ENCODE data around the gene CCDC85B. TPM values are rescaled to one million over a fixed set of nuclear protein-coding genes. Genes with fewer than 3 reads are reported as not detected.

The CCDC85B gene
- total and polyA plus RNA-seq, 2 of the 13 experiments (the other 11 are each of a cell fraction or from before 2014, with no cell fraction given) = 8.2 to 19.5 TPM

DNA sequence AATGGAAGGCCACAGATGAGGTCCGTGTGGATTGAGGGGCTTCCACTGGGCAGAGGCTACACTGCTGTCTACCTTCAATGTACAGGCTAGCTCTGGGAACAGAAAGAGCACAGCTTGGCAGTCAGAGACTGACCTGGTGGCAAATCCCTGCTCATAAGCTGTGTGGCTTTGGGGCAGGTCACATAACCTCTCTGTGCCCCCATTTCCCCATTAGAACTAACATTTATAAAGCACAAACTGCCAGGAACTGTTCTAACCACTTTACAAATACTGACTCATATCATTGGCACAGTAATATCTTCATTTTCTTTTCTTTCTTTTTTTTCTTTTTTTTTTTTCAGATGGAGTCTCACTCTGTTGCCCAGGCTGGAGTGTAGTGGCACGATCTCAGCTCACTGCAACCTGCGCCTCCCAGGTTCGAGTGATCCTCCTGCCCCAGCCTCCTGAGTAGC is 6.6 kb downstream of the CCDC85B start:
- H3K27ac ChIP-seq (ENCODE audit: extremely low read length, insufficient read depth, low read length) = no peak overlapping the region
- H2AFZ ChIP-seq (ENCODE audit: low read length) = no peak overlapping the region
- peaks cover 53% of the 10 kb centered on the region for H3K4me1 ChIP-seq (ENCODE audit: insufficient read depth, low read length)
- no peaks in the 10 kb centered on the region for H3K9me3 ChIP-seq (ENCODE audit: low read length)
- in situ Hi-C loops (cut with HindIII; ENCODE audit: extremely low pct_ligation_motif_present, low pct_unique_long_range_greater_than_20kb) (no loop called here), intact Hi-C loops (cut with micrococcal nuclease; ENCODE audit: unreplicated experiment) (no loop called here)
- H3K4me3 ChIP-seq (replicated peaks in 1 of 3; ENCODE audit: insufficient read depth in 1 of 3, low read depth in 2 of 3, low read length in 3 of 3) = no peak overlapping the region
- H3K79me2 ChIP-seq (ENCODE audit: insufficient read depth, low read length) = peaks cover 32% of the 10 kb centered on the region
- H3K27me3 ChIP-seq (ENCODE audit: control insufficient read depth in 1 of 2, insufficient read depth in 2 of 2, low read length in 2 of 2) = no peaks in the 10 kb centered on the region; a peak in 1 of 5 replicates
- peak; percentile 72 for TF ChIP-seq ZNF768 (CRISPR knock-in tag; IDR thresholded peaks at IDR 0.05)
- TF ChIP-seq, protein P1, sequence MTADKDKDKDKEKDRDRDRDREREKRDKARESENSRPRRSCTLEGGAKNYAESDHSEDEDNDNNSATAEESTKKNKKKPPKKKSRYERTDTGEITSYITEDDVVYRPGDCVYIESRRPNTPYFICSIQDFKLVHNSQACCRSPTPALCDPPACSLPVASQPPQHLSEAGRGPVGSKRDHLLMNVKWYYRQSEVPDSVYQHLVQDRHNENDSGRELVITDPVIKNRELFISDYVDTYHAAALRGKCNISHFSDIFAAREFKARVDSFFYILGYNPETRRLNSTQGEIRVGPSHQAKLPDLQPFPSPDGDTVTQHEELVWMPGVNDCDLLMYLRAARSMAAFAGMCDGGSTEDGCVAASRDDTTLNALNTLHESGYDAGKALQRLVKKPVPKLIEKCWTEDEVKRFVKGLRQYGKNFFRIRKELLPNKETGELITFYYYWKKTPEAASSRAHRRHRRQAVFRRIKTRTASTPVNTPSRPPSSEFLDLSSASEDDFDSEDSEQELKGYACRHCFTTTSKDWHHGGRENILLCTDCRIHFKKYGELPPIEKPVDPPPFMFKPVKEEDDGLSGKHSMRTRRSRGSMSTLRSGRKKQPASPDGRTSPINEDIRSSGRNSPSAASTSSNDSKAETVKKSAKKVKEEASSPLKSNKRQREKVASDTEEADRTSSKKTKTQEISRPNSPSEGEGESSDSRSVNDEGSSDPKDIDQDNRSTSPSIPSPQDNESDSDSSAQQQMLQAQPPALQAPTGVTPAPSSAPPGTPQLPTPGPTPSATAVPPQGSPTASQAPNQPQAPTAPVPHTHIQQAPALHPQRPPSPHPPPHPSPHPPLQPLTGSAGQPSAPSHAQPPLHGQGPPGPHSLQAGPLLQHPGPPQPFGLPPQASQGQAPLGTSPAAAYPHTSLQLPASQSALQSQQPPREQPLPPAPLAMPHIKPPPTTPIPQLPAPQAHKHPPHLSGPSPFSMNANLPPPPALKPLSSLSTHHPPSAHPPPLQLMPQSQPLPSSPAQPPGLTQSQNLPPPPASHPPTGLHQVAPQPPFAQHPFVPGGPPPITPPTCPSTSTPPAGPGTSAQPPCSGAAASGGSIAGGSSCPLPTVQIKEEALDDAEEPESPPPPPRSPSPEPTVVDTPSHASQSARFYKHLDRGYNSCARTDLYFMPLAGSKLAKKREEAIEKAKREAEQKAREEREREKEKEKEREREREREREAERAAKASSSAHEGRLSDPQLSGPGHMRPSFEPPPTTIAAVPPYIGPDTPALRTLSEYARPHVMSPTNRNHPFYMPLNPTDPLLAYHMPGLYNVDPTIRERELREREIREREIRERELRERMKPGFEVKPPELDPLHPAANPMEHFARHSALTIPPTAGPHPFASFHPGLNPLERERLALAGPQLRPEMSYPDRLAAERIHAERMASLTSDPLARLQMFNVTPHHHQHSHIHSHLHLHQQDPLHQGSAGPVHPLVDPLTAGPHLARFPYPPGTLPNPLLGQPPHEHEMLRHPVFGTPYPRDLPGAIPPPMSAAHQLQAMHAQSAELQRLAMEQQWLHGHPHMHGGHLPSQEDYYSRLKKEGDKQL (CRISPR knock-in tag; IDR thresholded peaks at IDR 0.05; ENCODE audit: low read depth) = no peak
- TF ChIP-seq, protein P2, sequence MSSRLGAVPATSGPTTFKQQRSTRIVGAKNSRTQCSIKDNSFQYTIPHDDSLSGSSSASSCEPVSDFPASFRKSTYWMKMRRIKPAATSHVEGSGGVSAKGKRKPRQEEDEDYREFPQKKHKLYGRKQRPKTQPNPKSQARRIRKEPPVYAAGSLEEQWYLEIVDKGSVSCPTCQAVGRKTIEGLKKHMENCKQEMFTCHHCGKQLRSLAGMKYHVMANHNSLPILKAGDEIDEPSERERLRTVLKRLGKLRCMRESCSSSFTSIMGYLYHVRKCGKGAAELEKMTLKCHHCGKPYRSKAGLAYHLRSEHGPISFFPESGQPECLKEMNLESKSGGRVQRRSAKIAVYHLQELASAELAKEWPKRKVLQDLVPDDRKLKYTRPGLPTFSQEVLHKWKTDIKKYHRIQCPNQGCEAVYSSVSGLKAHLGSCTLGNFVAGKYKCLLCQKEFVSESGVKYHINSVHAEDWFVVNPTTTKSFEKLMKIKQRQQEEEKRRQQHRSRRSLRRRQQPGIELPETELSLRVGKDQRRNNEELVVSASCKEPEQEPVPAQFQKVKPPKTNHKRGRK (CRISPR knock-in tag; IDR thresholded peaks at IDR 0.05) = no peak
- TF ChIP-seq, protein P3, sequence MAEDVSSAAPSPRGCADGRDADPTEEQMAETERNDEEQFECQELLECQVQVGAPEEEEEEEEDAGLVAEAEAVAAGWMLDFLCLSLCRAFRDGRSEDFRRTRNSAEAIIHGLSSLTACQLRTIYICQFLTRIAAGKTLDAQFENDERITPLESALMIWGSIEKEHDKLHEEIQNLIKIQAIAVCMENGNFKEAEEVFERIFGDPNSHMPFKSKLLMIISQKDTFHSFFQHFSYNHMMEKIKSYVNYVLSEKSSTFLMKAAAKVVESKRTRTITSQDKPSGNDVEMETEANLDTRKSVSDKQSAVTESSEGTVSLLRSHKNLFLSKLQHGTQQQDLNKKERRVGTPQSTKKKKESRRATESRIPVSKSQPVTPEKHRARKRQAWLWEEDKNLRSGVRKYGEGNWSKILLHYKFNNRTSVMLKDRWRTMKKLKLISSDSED (CRISPR knock-in tag; IDR thresholded peaks at IDR 0.05) = no peak
- TF ChIP-seq ZNF230 (CRISPR knock-in tag; IDR thresholded peaks at IDR 0.05) = no peak
- TF ChIP-seq, protein P4, sequence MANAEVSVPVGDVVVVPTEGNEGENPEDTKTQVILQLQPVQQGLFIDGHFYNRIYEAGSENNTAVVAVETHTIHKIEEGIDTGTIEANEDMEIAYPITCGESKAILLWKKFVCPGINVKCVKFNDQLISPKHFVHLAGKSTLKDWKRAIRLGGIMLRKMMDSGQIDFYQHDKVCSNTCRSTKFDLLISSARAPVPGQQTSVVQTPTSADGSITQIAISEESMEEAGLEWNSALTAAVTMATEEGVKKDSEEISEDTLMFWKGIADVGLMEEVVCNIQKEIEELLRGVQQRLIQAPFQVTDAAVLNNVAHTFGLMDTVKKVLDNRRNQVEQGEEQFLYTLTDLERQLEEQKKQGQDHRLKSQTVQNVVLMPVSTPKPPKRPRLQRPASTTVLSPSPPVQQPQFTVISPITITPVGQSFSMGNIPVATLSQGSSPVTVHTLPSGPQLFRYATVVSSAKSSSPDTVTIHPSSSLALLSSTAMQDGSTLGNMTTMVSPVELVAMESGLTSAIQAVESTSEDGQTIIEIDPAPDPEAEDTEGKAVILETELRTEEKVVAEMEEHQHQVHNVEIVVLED (CRISPR knock-in tag; IDR thresholded peaks at IDR 0.05; ENCODE audit: borderline replicate concordance) = no peak
- TF ChIP-seq FIP1L1 (IDR thresholded peaks at IDR 0.05; ENCODE audit: borderline replicate concordance, insufficient read depth, low read depth, low read length) = no peak
- DNase-seq (ENCODE audit: low spot score) (no peak), FAIRE-seq (no peak), ATAC-seq (no peak)
- POLR2A ChIA-PET = interaction anchor here (0.6 to 1.4 kb wide), 3 partner anchors 9 to 43 kb away, joined by 3 to 8 read pairs (median 3); partner anchors contain the start of gene FIBP
- CTCF ChIA-PET (ENCODE audit: low intra/inter-chr PET ratio, low total read pairs) = no interaction called here
- no peak overlapping the region for H3K9ac ChIP-seq (ENCODE audit: insufficient read depth, low read depth, low read length)
- BruUV-seq (replicated peaks) = no TSS peak
- 96% methylated on average over 4 of the region's 4 CpGs for WGBS (ENCODE audit: low lambda C conversion rate)
- no peak overlapping the region for H3K4me2 ChIP-seq (ENCODE audit: low read depth, low read length)
- H4K20me1 ChIP-seq (ENCODE audit: insufficient read depth, low read length) = no peaks in the 10 kb centered on the region
- peaks cover 8 to 18% of the 10 kb centered on the region in 2 experiments; a peak in 4 of 5 replicates for H3K36me3 ChIP-seq (replicated peaks in 1 of 2; ENCODE audit: control insufficient read depth in 1 of 2, insufficient read depth in 2 of 2, low read length in 2 of 2)

All from HepG2 (cell line).